Mesangial cell (primary cell): ENCODE results near the gene FADS3. TPM values are rescaled to one million over a fixed set of nuclear protein-coding genes. Genes with fewer than 3 reads are reported as not detected.

Source experiments
- total RNA-seq: library from RNA; depleted of rRNA; stranded (reverse); fragments of >200 nt; gene quantifications from 2 replicates; pipeline ENCODE4 v1.2.3, GENCODE V29; 2015

Gene FADS3
- total RNA-seq = 42.4 and 63.6 TPM in 2 replicates

GRCh38 chr11:61891331-61892084, at the start of gene FADS3:
Gene FADS3 (minus strand): TSS chr11:61891545. CDS start chr11:61891381, 164 bp downstream.

DNA sequence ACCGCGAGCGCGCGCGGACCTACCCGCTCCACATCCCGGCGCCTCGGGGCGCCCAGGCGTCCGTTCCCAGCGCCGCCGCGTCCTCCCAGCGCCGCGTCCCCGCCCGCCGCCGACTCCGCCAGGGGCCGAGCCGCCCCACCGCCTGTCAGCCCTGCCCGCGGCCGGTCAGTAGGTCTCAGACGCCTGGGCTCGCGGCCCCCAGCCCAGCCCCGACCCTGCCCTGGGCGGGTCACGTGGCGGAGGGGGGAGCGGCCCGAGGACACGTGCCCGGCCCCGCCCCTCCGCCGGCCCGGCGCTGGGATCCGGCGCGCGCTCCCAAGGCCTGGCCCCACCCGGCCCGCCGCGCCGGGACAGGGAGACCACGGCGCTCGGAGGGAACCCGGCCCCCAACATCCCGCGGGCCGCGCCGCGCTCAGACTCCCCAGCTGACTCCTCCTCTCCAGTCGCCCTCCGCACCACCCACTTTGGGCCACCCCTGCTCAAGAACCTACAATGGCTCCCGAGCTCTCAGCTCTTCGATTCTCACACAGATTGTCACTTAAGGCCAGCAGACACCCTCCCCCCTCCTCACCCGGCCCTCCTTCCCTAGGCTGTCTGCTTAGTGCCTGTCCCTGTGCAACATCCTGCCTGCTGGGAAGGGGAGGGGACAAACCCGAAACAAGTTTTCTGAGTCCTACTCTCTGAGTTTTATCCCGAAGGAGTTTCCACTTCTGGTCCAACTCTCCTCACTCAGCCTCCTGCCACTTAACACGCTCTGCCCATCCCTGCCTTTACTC, 26.2 kb upstream of the FADS3 start, which contains the start of gene RAB3IL1:
TSS of gene RAB3IL1 (minus strand) at position 233 of the 776 bp plus-strand sequence. CDS start at position 34, 199 bp downstream.

GRCh38 chr11:61827571-61828378, 63.6 kb downstream of the FADS3 start, which contains the start of gene FADS2:
Gene FADS2 (plus strand): TSS chr11:61828300. CDS start chr11:61828391, 91 bp downstream.

Other genes with a start within 250 kb of the FADS3 start
- gene DAGLA, start 211.2 kb downstream of the FADS3 start, total RNA-seq = 5.9 and 7.6 TPM in 2 replicates
- 45.6 and 93.3 TPM in 2 replicates for gene MYRF, start 138.9 kb downstream of the FADS3 start, total RNA-seq
- gene TMEM258, start 98.9 kb downstream of the FADS3 start, total RNA-seq = 57.2 and 62.7 TPM in 2 replicates
- gene FEN1, start 98.6 kb downstream of the FADS3 start, total RNA-seq = 10.8 and 66.5 TPM in 2 replicates
- 81.4 and 127 TPM in 2 replicates for gene FADS1, start 74.5 kb downstream of the FADS3 start, total RNA-seq
- gene FADS2, start 63.2 kb downstream of the FADS3 start, total RNA-seq = 312 and 488 TPM in 2 replicates
- gene RAB3IL1, start 26.0 kb upstream of the FADS3 start, total RNA-seq = 0.49 and 3.0 TPM in 2 replicates
- under 0.01 and 0.51 TPM in 2 replicates for gene BEST1, start 58.8 kb upstream of the FADS3 start, total RNA-seq
- 544 and 1,080 TPM in 2 replicates for gene FTH1, start 76.1 kb upstream of the FADS3 start, total RNA-seq
- gene INCENP, start 232.5 kb upstream of the FADS3 start, total RNA-seq = 13.3 and 100 TPM in 2 replicates